Prostate gland (tissue), 2 donors: ENCODE measurements around the gene RBP3. TPM values are rescaled to one million over a fixed set of nuclear protein-coding genes. Genes with fewer than 3 reads are reported as not detected.

Source experiments
- DNase-seq: peaks from one replicate; pipeline ENCODE4 v3.0.0-alpha.2; 2019; ENCODE audit warnings: low spot score
- H3K27ac ChIP-seq, 2 donors: fragments of 200-600 bp; sonication (generic); 2 replicates each; pipeline ENCODE4 v1.5.1; 2017 to 2019
- H3K27me3 ChIP-seq: fragments of 200-600 bp; sonication (generic); replicated peaks from 2 replicates; pipeline ENCODE4 v1.5.1; 2019; ENCODE audit not compliant: insufficient read depth
- H3K36me3 ChIP-seq, 2 donors: fragments of 200-600 bp; sonication (generic); 1 replicate in 1 of 2; 2 replicates in 1 of 2; pipeline versions ENCODE4 v1.5.1 to v1.8.1; 2017 to 2019
- H3K4me1 ChIP-seq: fragments of 200-600 bp; sonication (generic); replicated peaks from 2 replicates; pipeline ENCODE4 v1.5.1; 2019
- H3K4me3 ChIP-seq, 2 donors: fragments of 200-600 bp; sonication (generic); 2 replicates each; pipeline ENCODE4 v1.5.1; 2017 to 2019
- H3K9me3 ChIP-seq: fragments of 200-600 bp; sonication (generic); 2 replicates; pipeline ENCODE4 v1.5.1; 2017
- CTCF ChIP-seq, 4 experiments: fragments of 200-600 bp in 2 of 4; fragments of 450-650 bp in 2 of 4; sonication (generic) in 2 of 4; IDR thresholded peaks; 1 replicate in 3 of 4; 2 replicates in 1 of 4; pipeline ENCODE4 v1.5.1; 2016 to 2019; ENCODE audit warnings: antibody characterized with exemption in 4 of 4, mild to moderate bottlenecking in 2 of 4, moderate library complexity in 2 of 4
- POLR2A ChIP-seq: fragments of 450-650 bp; IDR thresholded peaks from one replicate; pipeline ENCODE4 v1.6.1; 2016; ENCODE audit warnings: antibody characterized with exemption, mild to moderate bottlenecking
- POLR2AphosphoS5 ChIP-seq: sonication (generic); formaldehyde crosslinking; IDR thresholded peaks from one replicate; pipeline ENCODE4 v1.6.1; 2017; ENCODE audit warnings: antibody characterized with exemption
- WGBS: methylation state at CpG from one replicate; pipeline ENCODE4 v1.1.5; 2018; 5-methylcytosine and 5-hydroxymethylcytosine counted together
- intact Hi-C: fragments of 100-400 bp; cut with DNase I; formaldehyde crosslinking; loops from one replicate; pipeline ENCODE4 v1.14.2; 2022
- total RNA-seq, 2 donors: library from RNA; depleted of rRNA; stranded (reverse); fragments of >200 nt; gene quantifications; one replicate each; pipeline ENCODE4 v1.1.0, GENCODE V29; 2016

RBP3 gene
- total RNA-seq, 2 donors from 2014 or later: not detected

DNA sequence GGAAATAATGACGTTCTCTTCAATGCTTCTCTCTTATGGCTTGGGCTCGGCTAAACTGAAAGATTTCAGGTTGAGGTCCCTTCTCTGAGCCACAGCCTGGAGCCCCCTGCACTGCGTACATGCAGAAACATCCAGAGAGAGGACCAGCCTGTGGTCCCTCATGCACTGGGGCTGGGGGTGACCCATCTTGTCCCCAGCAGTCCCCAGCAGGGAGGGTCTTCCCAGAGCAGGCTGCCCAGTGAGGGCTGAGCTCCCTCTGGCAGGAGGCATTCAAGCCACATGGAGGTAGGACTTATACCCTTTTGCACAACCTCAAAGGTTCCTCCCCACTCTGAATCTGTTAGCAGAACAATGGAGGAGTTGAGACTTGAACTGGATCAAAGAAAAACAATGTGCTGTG, 40.8 kb upstream of the RBP3 start:
- no peaks in the 10 kb centered on the region for H3K4me1 ChIP-seq
- DNase-seq: no peak
- intact Hi-C loops: no loop called here

GRCh38 chr10:47308775-47309174, 39.4 kb upstream of the RBP3 start:
- 68% methylated on average over 9 of the region's 9 CpGs for WGBS

More for the DNA sequence above, 40.8 kb upstream of the RBP3 start:
- WGBS: 93% methylated on average over 3 of the region's 3 CpGs
- Histone ChIP-seq H3K27ac (no peak overlapping the region), H3K4me3 (no peak overlapping the region), H3K36me3 (no peaks in the 10 kb centered on the region), H3K9me3 (no peaks in the 10 kb centered on the region), H3K27me3 (no peaks in the 10 kb centered on the region)
- no peak for TF ChIP-seq POLR2A
- TF ChIP-seq CTCF (IDR thresholded peaks at IDR 0.05): no peak
- TF ChIP-seq POLR2AphosphoS5: no peak

DNA sequence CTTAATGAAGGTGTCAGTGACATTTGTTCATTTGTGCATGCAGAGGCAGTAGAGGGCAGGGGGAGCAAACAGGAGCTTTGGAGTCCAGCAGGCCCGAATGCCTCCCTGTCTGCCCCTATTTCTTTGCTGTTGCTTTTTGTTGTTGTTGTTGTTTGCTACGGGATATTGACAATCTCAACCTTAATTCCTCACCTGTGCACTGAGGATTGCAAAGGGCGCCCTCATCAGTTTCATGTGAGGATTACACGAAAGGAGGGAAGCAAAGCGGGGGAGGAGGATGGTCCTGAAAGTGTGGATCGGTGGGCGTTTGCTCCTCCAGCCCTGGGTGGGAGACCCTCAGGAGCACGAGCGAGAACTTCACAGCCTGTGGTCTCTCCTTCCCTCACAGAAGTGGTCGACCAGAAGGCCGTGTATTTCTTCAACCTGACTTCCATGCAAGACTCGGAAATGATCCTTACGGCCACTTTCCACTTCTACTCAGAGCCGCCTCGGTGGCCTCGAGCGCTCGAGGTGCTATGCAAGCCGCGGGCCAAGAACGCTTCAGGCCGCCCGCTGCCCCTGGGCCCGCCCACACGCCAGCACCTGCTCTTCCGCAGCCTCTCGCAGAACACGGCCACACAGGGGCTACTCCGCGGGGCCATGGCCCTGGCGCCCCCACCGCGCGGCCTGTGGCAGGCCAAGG, 38.6 kb upstream of the RBP3 start:
- 87% methylated on average over 34 of the region's 34 CpGs for WGBS
- Histone ChIP-seq H3K36me3 (no peaks in the 10 kb centered on the region), H3K27ac (no peak overlapping the region), H3K9me3 (no peaks in the 10 kb centered on the region), H3K4me1 (no peaks in the 10 kb centered on the region), H3K27me3 (no peaks in the 10 kb centered on the region), H3K4me3 (no peak overlapping the region)
- DNase-seq: no peak
- intact Hi-C loops: loop anchor here (5.0 kb wide), 2 partner anchors 262 to 287 kb away; no protein-coding TSS in a partner anchor
- TF ChIP-seq CTCF (IDR thresholded peaks at IDR 0.05) (peak in 1 of 4 experiments; percentile 13), POLR2AphosphoS5 (no peak)

More at GRCh38 chr10:47308775-47309174, 39.4 kb upstream of the RBP3 start:
- Histone ChIP-seq H3K4me1 (no peaks in the 10 kb centered on the region), H3K27ac (no peak overlapping the region), H3K4me3 (no peak overlapping the region), H3K27me3 (no peaks in the 10 kb centered on the region), H3K36me3 (no peaks in the 10 kb centered on the region), H3K9me3 (no peaks in the 10 kb centered on the region)
- no peak for DNase-seq
- no peak for TF ChIP-seq POLR2AphosphoS5
- intact Hi-C loops: no loop called here

DNA sequence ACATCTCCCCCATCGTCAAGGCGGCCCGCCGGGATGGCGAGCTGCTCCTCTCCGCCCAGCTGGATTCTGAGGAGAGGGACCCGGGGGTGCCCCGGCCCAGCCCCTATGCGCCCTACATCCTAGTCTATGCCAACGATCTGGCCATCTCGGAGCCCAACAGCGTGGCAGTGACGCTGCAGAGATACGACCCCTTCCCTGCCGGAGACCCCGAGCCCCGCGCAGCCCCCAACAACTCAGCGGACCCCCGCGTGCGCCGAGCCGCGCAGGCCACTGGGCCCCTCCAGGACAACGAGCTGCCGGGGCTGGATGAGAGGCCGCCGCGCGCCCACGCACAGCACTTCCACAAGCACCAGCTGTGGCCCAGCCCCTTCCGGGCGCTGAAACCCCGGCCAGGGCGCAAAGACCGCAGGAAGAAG, 38.1 kb upstream of the RBP3 start:
- Histone ChIP-seq H3K36me3 (no peaks in the 10 kb centered on the region), H3K27me3 (no peaks in the 10 kb centered on the region), H3K9me3 (no peaks in the 10 kb centered on the region), H3K27ac (no peak overlapping the region), H3K4me3 (no peak overlapping the region), H3K4me1 (no peaks in the 10 kb centered on the region)
- intact Hi-C loops: loop anchor here (5.0 kb wide), 2 partner anchors 263 to 288 kb away; no protein-coding TSS in a partner anchor
- DNase-seq: no peak
- WGBS: 95% methylated on average over 35 of the region's 37 CpGs
- no peak for TF ChIP-seq CTCF (IDR thresholded peaks at IDR 0.05)
- no peak for TF ChIP-seq POLR2AphosphoS5
- no peak for TF ChIP-seq POLR2A

- Histone ChIP-seq H3K4me1 (no peaks in the 10 kb centered on the region), H3K36me3 (no peaks in the 10 kb centered on the region), H3K27me3 (no peaks in the 10 kb centered on the region), H3K9me3 (no peaks in the 10 kb centered on the region), H3K27ac (no peak overlapping the region), H3K4me3 (no peak overlapping the region)
- 46% methylated on average over 10 of the region's 10 CpGs for WGBS
- TF ChIP-seq POLR2A: no peak
- TF ChIP-seq CTCF (IDR thresholded peaks at IDR 0.05): no peak
- TF ChIP-seq POLR2AphosphoS5: no peak
- no peak for DNase-seq
- intact Hi-C loops: loop anchor here (5.0 kb wide), 2 partner anchors 264 to 289 kb away; no protein-coding TSS in a partner anchor
Observed at GRCh38 chr10:47311193-47311931, 36.8 kb upstream of the RBP3 start.
